22Rv1 (cell line): ENCODE data around the gene GADL1.

ENCODE experiments used
- CTCF ChIP-seq: fragments of 450-650 bp; IDR thresholded peaks from 2 replicates; pipeline ENCODE4 v1.5.1; 2017; ENCODE audit warnings: mild to moderate bottlenecking
- ZFX ChIP-seq: fragments of 450-650 bp; IDR thresholded peaks from 2 replicates; pipeline ENCODE4 v1.6.1; 2017; ENCODE audit warnings: antibody characterized with exemption, borderline replicate concordance

DNA sequence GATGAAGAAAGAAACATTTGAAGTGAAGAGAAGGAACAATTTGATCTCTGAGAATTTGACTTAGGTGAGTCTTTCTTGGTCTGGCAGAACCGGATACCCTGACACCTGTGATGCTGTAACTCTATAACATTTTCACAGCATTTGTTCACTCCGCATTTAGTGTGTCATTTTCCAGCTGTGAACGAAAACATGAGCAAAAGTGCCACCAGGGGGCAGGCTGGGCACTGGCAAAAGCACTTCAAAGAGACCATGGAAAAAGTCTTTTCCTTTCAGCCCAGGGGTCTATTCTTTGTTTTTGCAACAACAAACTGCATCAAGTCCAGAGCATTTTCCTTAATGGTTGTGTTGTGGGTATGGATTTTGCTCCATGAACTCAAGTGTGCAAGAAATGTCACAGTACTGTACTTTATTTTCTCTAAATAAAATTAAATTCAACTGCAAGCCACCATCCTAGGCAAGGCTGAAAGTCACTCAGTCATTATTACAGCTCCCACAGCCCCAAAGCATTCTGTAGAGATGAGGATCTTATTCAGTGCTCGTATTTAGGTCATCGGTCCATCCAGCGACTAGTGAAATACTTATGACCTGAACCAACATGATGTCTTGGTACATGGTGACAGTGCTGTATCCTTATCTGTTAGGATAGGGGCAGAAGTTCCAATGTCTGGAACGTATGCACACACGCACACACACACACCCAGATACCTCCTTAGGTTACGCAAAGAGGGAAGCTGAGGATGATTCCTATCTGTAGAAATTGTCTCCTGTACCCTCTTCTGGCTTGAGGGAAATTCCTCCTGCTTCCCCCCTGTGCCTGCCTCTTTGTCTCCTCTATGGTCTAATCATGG, 125.5 kb downstream of the GADL1 start:
- TF ChIP-seq CTCF (peak; percentile 93), ZFX (no peak)
